Measurements from ENCODE around the gene HTT.

DNA sequence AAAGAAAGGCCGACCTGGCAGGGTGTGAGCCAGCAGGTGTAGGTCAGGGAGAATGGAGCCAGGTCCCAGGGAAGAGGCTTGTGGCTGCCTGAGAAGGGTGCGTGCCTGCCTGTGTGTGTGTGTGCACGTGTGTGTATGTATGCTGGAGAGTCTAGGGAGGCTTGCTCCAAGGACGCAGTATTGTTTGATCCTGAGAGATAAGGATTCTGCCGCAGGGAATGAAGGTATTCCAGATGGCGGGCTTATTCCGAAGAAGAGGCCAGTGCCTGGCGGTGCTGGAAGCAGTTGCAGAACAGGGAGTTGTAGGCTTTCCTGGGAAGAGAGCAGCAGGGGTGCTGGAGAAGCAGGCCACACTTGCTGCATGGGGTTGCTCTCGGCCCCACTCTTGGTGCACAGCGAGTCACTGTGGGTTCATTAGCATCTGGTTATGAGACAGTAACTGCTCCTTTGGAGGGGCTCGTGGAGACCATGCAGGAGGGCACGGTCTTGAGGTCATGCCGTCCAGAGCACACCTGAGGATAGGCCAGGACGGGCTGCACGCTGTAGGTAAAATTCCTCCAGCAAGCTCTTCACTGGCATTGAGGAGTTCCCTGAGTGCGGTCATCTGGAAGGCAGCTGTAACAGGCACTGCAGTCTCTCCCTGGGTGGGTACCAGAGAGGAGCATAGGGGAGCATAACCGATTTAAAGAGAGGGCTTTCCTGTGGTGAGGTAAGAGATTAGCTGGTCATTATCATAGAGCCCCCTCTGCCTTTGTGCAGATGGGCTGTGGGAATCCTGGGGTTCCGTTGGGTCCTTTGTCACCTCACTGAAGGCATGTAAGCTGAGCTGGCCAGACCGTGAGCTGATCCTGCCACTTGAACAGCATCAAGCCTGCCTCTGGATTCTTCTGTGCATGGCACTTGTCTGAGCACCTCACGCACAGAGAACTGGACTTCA lies 144.6 kb downstream of the HTT start:
- TF ChIP-seq EZH2 (IDR thresholded peaks at IDR 0.05): no peak
- TF ChIP-seq POLR2AphosphoS5 (IDR thresholded peaks at IDR 0.05; ENCODE audit: borderline replicate concordance, low read depth, low read length): no peak
- TF ChIP-seq FOXP2 (optimal IDR thresholded peaks at IDR 0.05; ENCODE audit: control extremely low read depth, extremely low read length, insufficient read depth): no peak
